T-helper 1 cell treated with Interleukin-12 subunit alpha and Interleukin-12 subunit beta and Interleukin-4 antibody, amounts not matched to agents 30 μg/mL and 1 μg/mL, for 36 hours (primary cell): ENCODE measurements around the gene NR3C2.

Experiments
- H3K27ac Mint-ChIP-seq: one replicate; pipeline ENCODE4 v1.8.0; 2021; ENCODE audit warnings: mild to moderate bottlenecking, mixed read lengths
- H3K27me3 Mint-ChIP-seq: one replicate; pipeline ENCODE4 v1.8.0; 2021; ENCODE audit warnings: low read depth, mixed read lengths
- H3K36me3 Mint-ChIP-seq: one replicate; pipeline ENCODE4 v1.8.0; 2021; ENCODE audit warnings: low read depth, mixed read lengths
- H3K4me1 Mint-ChIP-seq: one replicate; pipeline ENCODE4 v1.8.0; 2021; ENCODE audit warnings: low read depth, mixed read lengths
- H3K4me3 Mint-ChIP-seq: one replicate; pipeline ENCODE4 v1.8.0; 2021; ENCODE audit warnings: mild to moderate bottlenecking, moderate library complexity, mixed read lengths
- H3K9me3 Mint-ChIP-seq: one replicate; pipeline ENCODE4 v1.8.0; 2021; ENCODE audit warnings: mixed read lengths

NR3C2 gene

GRCh38 chr4:148074462-148074861 is 367.8 kb downstream of the NR3C2 start:
- Mint-ChIP-seq H3K4me1 (no peaks in the 10 kb centered on the region), H3K4me3 (no peak overlapping the region), H3K9me3 (peaks cover 28% of the 10 kb centered on the region), H3K27me3 (no peaks in the 10 kb centered on the region), H3K27ac (no peak overlapping the region), H3K36me3 (peaks cover 22% of the 10 kb centered on the region)

GRCh38 chr4:148073349-148073748 is 368.9 kb downstream of the NR3C2 start:
- Mint-ChIP-seq H3K27me3 (no peaks in the 10 kb centered on the region), H3K4me1 (no peaks in the 10 kb centered on the region), H3K4me3 (no peak overlapping the region), H3K36me3 (peaks cover 22% of the 10 kb centered on the region), H3K27ac (no peak overlapping the region), H3K9me3 (peaks cover 28% of the 10 kb centered on the region)

- Mint-ChIP-seq H3K27ac (no peak overlapping the region), H3K36me3 (peaks cover 22% of the 10 kb centered on the region), H3K4me3 (no peak overlapping the region), H3K4me1 (no peaks in the 10 kb centered on the region), H3K9me3 (peaks cover 28% of the 10 kb centered on the region), H3K27me3 (no peaks in the 10 kb centered on the region)
These were observed 369.4 kb downstream of the NR3C2 start for GRCh38 chr4:148072789-148073188.

GRCh38 chr4:148071009-148071408 is 371.2 kb downstream of the NR3C2 start:
- peaks cover 19% of the 10 kb centered on the region for H3K36me3 Mint-ChIP-seq
- peaks cover 22% of the 10 kb centered on the region for H3K9me3 Mint-ChIP-seq
- H3K27me3 Mint-ChIP-seq, result no peaks in the 10 kb centered on the region
- no peak overlapping the region for H3K27ac Mint-ChIP-seq
- H3K4me1 Mint-ChIP-seq, result no peaks in the 10 kb centered on the region
- no peak overlapping the region for H3K4me3 Mint-ChIP-seq

- Mint-ChIP-seq H3K27ac (no peak overlapping the region), H3K36me3 (peaks cover 14% of the 10 kb centered on the region), H3K4me1 (no peaks in the 10 kb centered on the region), H3K27me3 (no peaks in the 10 kb centered on the region), H3K4me3 (no peak overlapping the region), H3K9me3 (peaks cover 11% of the 10 kb centered on the region)
These were observed 372.4 kb downstream of the NR3C2 start for GRCh38 chr4:148069895-148070178.

GRCh38 chr4:148069086-148069894 is 372.9 kb downstream of the NR3C2 start:
- Mint-ChIP-seq H3K9me3 (peaks cover 6% of the 10 kb centered on the region), H3K4me3 (no peak overlapping the region), H3K4me1 (no peaks in the 10 kb centered on the region), H3K27me3 (no peaks in the 10 kb centered on the region), H3K36me3 (peaks cover 11% of the 10 kb centered on the region), H3K27ac (no peak overlapping the region)

- Mint-ChIP-seq H3K4me3 (no peak overlapping the region), H3K9me3 (no peaks in the 10 kb centered on the region), H3K4me1 (no peaks in the 10 kb centered on the region), H3K36me3 (peaks cover 6% of the 10 kb centered on the region), H3K27me3 (no peaks in the 10 kb centered on the region), H3K27ac (no peak overlapping the region)
These were observed 373.9 kb downstream of the NR3C2 start for GRCh38 chr4:148068065-148068911.

GRCh38 chr4:148067301-148067916 is 374.8 kb downstream of the NR3C2 start:
- no peak overlapping the region for H3K27ac Mint-ChIP-seq
- no peaks in the 10 kb centered on the region for H3K4me1 Mint-ChIP-seq
- H3K36me3 Mint-ChIP-seq, result peaks cover 6% of the 10 kb centered on the region
- H3K9me3 Mint-ChIP-seq, result no peaks in the 10 kb centered on the region
- H3K27me3 Mint-ChIP-seq, result no peaks in the 10 kb centered on the region
- no peak overlapping the region for H3K4me3 Mint-ChIP-seq

GRCh38 chr4:148065075-148065474 is 377.1 kb downstream of the NR3C2 start:
- Mint-ChIP-seq H3K27me3 (no peaks in the 10 kb centered on the region), H3K4me3 (no peak overlapping the region), H3K9me3 (no peaks in the 10 kb centered on the region), H3K27ac (no peak overlapping the region), H3K4me1 (peaks cover 11% of the 10 kb centered on the region), H3K36me3 (peaks cover 6% of the 10 kb centered on the region)

- no peak overlapping the region for H3K4me3 Mint-ChIP-seq
- no peaks in the 10 kb centered on the region for H3K9me3 Mint-ChIP-seq
- H3K4me1 Mint-ChIP-seq, result peaks cover 15% of the 10 kb centered on the region
- no peak overlapping the region for H3K27ac Mint-ChIP-seq
- peaks cover 10% of the 10 kb centered on the region for H3K36me3 Mint-ChIP-seq
- H3K27me3 Mint-ChIP-seq, result no peaks in the 10 kb centered on the region
These were observed 377.8 kb downstream of the NR3C2 start for GRCh38 chr4:148064451-148064850.

- Mint-ChIP-seq H3K36me3 (peaks cover 10% of the 10 kb centered on the region), H3K4me3 (no peak overlapping the region), H3K27me3 (no peaks in the 10 kb centered on the region), H3K9me3 (no peaks in the 10 kb centered on the region), H3K27ac (no peak overlapping the region), H3K4me1 (peaks cover 25% of the 10 kb centered on the region)
These were observed 379.8 kb downstream of the NR3C2 start for GRCh38 chr4:148062301-148062950.

- no peaks in the 10 kb centered on the region for H3K9me3 Mint-ChIP-seq
- peaks cover 31% of the 10 kb centered on the region for H3K4me1 Mint-ChIP-seq
- H3K27me3 Mint-ChIP-seq, result no peaks in the 10 kb centered on the region
- H3K4me3 Mint-ChIP-seq, result no peak overlapping the region
- no peak overlapping the region for H3K27ac Mint-ChIP-seq
- H3K36me3 Mint-ChIP-seq, result peaks cover 10% of the 10 kb centered on the region
These were observed 380.4 kb downstream of the NR3C2 start for GRCh38 chr4:148061795-148062194.

GRCh38 chr4:148061141-148061481 is 381.1 kb downstream of the NR3C2 start:
- no peaks in the 10 kb centered on the region for H3K9me3 Mint-ChIP-seq

GRCh38 chr4:148060264-148061140 is 381.7 kb downstream of the NR3C2 start:
- Mint-ChIP-seq H3K27ac (peak overlapping the region; percentile 80), H3K27me3 (no peaks in the 10 kb centered on the region)

More at GRCh38 chr4:148061141-148061481, 381.1 kb downstream of the NR3C2 start:
- H3K4me3 Mint-ChIP-seq, result peak overlapping the region; percentile 71
- peak overlapping the region; percentile 80 for H3K27ac Mint-ChIP-seq
- H3K4me1 Mint-ChIP-seq, result peaks cover 35% of the 10 kb centered on the region
- no peaks in the 10 kb centered on the region for H3K27me3 Mint-ChIP-seq
- H3K36me3 Mint-ChIP-seq, result peaks cover 11% of the 10 kb centered on the region

More at GRCh38 chr4:148060264-148061140, 381.7 kb downstream of the NR3C2 start:
- Mint-ChIP-seq H3K4me1 (peaks cover 39% of the 10 kb centered on the region), H3K36me3 (peaks cover 11% of the 10 kb centered on the region), H3K4me3 (peak overlapping the region; percentile 71), H3K9me3 (no peaks in the 10 kb centered on the region)
